Subcutaneous adipose tissue (tissue), 4 donors: ENCODE data around the gene BCAT1. TPM values are rescaled to one million over a fixed set of nuclear protein-coding genes. Genes with fewer than 3 reads are reported as not detected.

ENCODE experiments used
- CTCF ChIP-seq: fragments of 450-650 bp; IDR thresholded peaks from one replicate; pipeline ENCODE4 v1.5.1; 2016; ENCODE audit warnings: low read depth, mild to moderate bottlenecking, control low read depth, antibody characterized with exemption, moderate library complexity
- total RNA-seq, 4 donors: library from RNA; depleted of rRNA; stranded (reverse); fragments of >200 nt; gene quantifications; one replicate each; pipeline ENCODE4 v1.1.0, GENCODE V29; 2016

The BCAT1 gene
- total RNA-seq, 4 donors from 2014 or later, result 13.8 to 127 (median 37.3) TPM

- no peak for TF ChIP-seq CTCF
These were observed 68.2 kb downstream of the BCAT1 start for GRCh38 chr12:24880732-24881131.

- no peak for TF ChIP-seq CTCF
These were observed 69.3 kb downstream of the BCAT1 start for GRCh38 chr12:24879644-24880043.

GRCh38 chr12:24875014-24875413, 73.9 kb downstream of the BCAT1 start:
- TF ChIP-seq CTCF, result no peak

DNA sequence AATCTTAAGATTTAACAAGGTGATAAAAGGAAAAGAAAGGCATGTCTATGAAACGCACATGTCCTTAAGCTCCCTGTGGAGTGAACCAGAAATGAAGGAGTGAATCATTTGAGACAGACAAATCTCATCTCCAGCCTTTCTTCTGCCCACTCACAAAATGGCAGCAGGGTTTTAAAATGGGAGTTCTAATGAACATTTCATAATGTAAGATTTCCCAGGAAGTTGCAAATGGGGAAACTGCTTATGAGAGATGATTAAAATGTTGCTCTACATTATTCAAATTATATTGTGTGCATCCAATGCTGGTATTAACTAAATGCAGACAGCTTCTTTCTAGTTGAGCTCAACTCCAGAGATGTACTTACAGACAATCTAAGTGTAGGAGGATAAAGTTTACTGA, 76.7 kb downstream of the BCAT1 start:
- no peak for TF ChIP-seq CTCF

- TF ChIP-seq CTCF, result no peak
These were observed 84.1 kb downstream of the BCAT1 start for GRCh38 chr12:24864796-24865125.

DNA sequence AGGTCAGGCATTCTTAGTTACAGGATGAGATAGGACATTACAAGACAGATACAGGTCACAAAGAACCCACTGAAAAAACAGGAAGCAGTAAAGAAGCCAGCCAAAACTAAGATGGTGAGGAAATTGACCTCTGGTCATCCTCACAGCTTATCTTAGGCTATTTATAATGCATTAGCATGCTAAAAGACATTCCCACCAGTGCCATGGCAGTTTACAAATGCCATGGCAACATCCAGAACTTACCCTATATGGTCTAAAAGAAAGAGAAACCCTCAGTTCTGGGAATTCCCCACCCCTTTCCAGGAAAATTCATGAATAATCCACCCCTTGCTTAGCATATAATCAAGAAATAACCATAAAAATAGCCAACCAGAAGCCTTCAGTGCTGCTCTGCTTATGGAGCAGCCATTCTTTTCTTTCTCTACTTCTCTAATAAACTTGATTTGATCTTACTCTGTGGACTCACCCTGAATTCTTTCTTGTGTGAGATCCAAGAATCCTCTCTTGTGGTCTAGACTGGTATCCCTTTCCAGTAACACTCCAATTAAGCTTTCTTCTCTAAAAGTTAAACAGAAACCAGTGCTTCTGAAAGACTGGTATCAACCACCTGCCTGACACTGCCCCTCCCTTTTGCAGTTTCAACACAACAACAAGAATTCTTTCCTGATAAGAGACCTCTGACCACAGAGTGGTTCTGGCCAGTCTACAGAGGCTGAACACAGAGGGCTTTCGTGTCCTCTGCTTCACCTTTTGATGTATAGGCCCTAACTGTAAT, 86.9 kb downstream of the BCAT1 start:
- no peak for TF ChIP-seq CTCF

- TF ChIP-seq CTCF, result no peak
These were observed 88.4 kb downstream of the BCAT1 start for GRCh38 chr12:24860546-24860945.
